Measurements from ENCODE around the gene MMP10. TPM values are rescaled to one million over a fixed set of nuclear protein-coding genes. Genes with fewer than 3 reads are reported as not detected.

The MMP10 gene
- total and polyA plus RNA-seq, 2 of the 8 experiments (the other 6 are each of a cell fraction or from before 2014, with no cell fraction given), result 0.03 to 0.17 TPM

- no peaks in the 10 kb centered on the region for H3K9me3 ChIP-seq (ENCODE audit: insufficient read depth in 2 of 2, low read depth in 1 of 2, low read length in 1 of 2)
- peak overlapping the region; percentile 50 to 58; a peak in 2 of 4 replicates for H3K4me2 ChIP-seq (ENCODE audit: insufficient read depth in 1 of 2, low read depth in 2 of 2, low read length in 2 of 2)
- H2BK5ac ChIP-seq (ENCODE audit: low read depth, low read length), result no peak overlapping the region; the same call in 1 of the 2 replicates
- H3K79me1 ChIP-seq (ENCODE audit: low read depth, low read length), result no peaks in the 10 kb centered on the region
- no peak overlapping the region for H3K27ac ChIP-seq (ENCODE audit: low read depth, low read length)
- no peak overlapping the region for H4K5ac ChIP-seq (ENCODE audit: insufficient read length, low read depth, low read length)
- peak overlapping the region in 2 of 4 experiments; percentile 10 to 38; a peak in 2 of 8 replicates for H3K4me3 ChIP-seq (ENCODE audit: extremely low read depth in 1 of 4, insufficient read depth in 2 of 4, low read depth in 3 of 4, low read length in 4 of 4)
- no peak overlapping the region for H3K9ac ChIP-seq (replicated peaks in 1 of 4; ENCODE audit: extremely low read depth in 1 of 4, low read depth in 3 of 4, low read length in 3 of 4)
- DNase-seq (ENCODE audit: low read depth in 1 of 2, low spot score in 2 of 2) (peak; percentile 70 to 79), FAIRE-seq (peak; percentile 58)
- H3K14ac ChIP-seq (ENCODE audit: insufficient read length), result no peak overlapping the region
- peak overlapping the region; percentile 22 for H4K91ac ChIP-seq (replicated peaks; ENCODE audit: insufficient read length, low read length)
- peak overlapping the region; percentile 41; the same call in 1 of the 2 replicates for H2BK12ac ChIP-seq (ENCODE audit: low read depth, low read length)
- H3K79me2 ChIP-seq (ENCODE audit: control insufficient read depth in 1 of 2, insufficient read depth in 2 of 2, low read length in 2 of 2), result no peaks in the 10 kb centered on the region
- 28% methylated on average over 19 of the region's 19 CpGs; no CpG with 5 or more reads in 1 of the 2 experiments for WGBS, 2 experiments (ENCODE audit: extremely low coverage in 1 of 2, insufficient coverage in 1 of 2, insufficient read length in 1 of 2, insufficient replicate concordance in 2 of 2, low coverage in 1 of 2, low lambda C conversion rate in 2 of 2, missing lambda C conversion rate in 1 of 2)
- H3K23me2 ChIP-seq (ENCODE audit: low read depth, low read length), result peaks cover 2% of the 10 kb centered on the region; the same call in 1 of the 2 replicates
- no peaks in the 10 kb centered on the region for H4K20me1 ChIP-seq (replicated peaks in 1 of 2; ENCODE audit: control insufficient read depth in 1 of 2, insufficient read depth in 2 of 2, low read length in 2 of 2)
- no peaks in the 10 kb centered on the region for H3K27me3 ChIP-seq (replicated peaks in 1 of 4; ENCODE audit: control insufficient read depth in 3 of 4, extremely low read depth in 1 of 4, insufficient read depth in 3 of 4, low read length in 3 of 4)
- H2BK15ac ChIP-seq (ENCODE audit: low read length), result 0 out of 2 replicates have a peak overlapping the region, but pooled peaks have one; percentile 41
- H4K8ac ChIP-seq (ENCODE audit: extremely low read depth, insufficient read depth, low read length), result peak overlapping the region; percentile 93; the same call in 1 of the 2 replicates
- no peak overlapping the region for H3K23ac ChIP-seq (ENCODE audit: insufficient read length)
- ChIA-PET POLR2A (ENCODE audit: partially characterized antibody) (interaction anchor here (0.6 kb wide), 1 partner anchor 236 kb away, joined by 3 read pairs; no protein-coding TSS in a partner anchor), CTCF (ENCODE audit: partially characterized antibody) (interaction anchor here (0.7 to 2.5 kb wide), 23 partner anchors 10 to 300 kb away, joined by 3 to 12 read pairs (median 6); partner anchors contain the start of gene MMP1)
- peak overlapping the region; percentile 99 for H2AFZ ChIP-seq (ENCODE audit: low read length)
- H3K36me3 ChIP-seq (ENCODE audit: control insufficient read depth in 2 of 4, insufficient read depth in 4 of 4, low read length in 3 of 4), result no peaks in the 10 kb centered on the region
- peak overlapping the region; percentile 55; the same call in 1 of the 2 replicates for H3K18ac ChIP-seq (ENCODE audit: extremely low read depth, low read length)
- H3K4me1 ChIP-seq (replicated peaks in 1 of 4; ENCODE audit: control insufficient read depth in 3 of 4, insufficient read depth in 4 of 4, low read length in 3 of 4), result no peaks in the 10 kb centered on the region
- H3K4ac ChIP-seq (replicated peaks; ENCODE audit: insufficient read length, low read depth, low read length), result no peak overlapping the region
- no peak overlapping the region for H3K56ac ChIP-seq (replicated peaks; ENCODE audit: insufficient read length, low read depth, low read length)
- no peak overlapping the region for H2BK20ac ChIP-seq (ENCODE audit: low read length)
- H2BK120ac ChIP-seq (replicated peaks; ENCODE audit: low read depth, low read length), result no peak overlapping the region
- no peak overlapping the region for H2AK5ac ChIP-seq (ENCODE audit: low read depth, low read length)
- peak; percentile 45; the same call in 1 of the 2 replicates for TF ChIP-seq JUND (IDR thresholded peaks at IDR 0.05; ENCODE audit: low read length)
- peak; percentile 69 to 74 for TF ChIP-seq RAD21 (IDR thresholded peaks at IDR 0.05 in 1 of 2, conservative IDR thresholded peaks at IDR 0.05 in 1 of 2; ENCODE audit: low read depth in 2 of 2, low read length in 2 of 2)
- peak; percentile 28 for TF ChIP-seq KDM4A (IDR thresholded peaks at IDR 0.05; ENCODE audit: low read depth, low read length, severe bottlenecking)
- TF ChIP-seq CTCF (IDR thresholded peaks at IDR 0.05; ENCODE audit: control extremely low read depth in 1 of 3, insufficient read depth in 1 of 3, low read depth in 1 of 3, low read length in 3 of 3), result peak; percentile 70 to 91 (median 72)
- 0 out of 2 replicates have a peak, but pooled peaks have one; percentile 2 for TF ChIP-seq NRF1 (IDR thresholded peaks at IDR 0.05; ENCODE audit: low read depth, low read length)
- TF ChIP-seq HDAC6 (IDR thresholded peaks at IDR 0.05; ENCODE audit: low read depth, low read length), result no peak
- TF ChIP-seq CREB1 (IDR thresholded peaks at IDR 0.05), result peak; percentile 48; the same call in 1 of the 2 replicates
- no peak for TF ChIP-seq KDM5A (IDR thresholded peaks at IDR 0.05; ENCODE audit: low read length)
- peak; percentile 57; the same call in 1 of the 2 replicates for TF ChIP-seq YY1 (IDR thresholded peaks at IDR 0.05; ENCODE audit: low read depth, low read length)
- 0 out of 2 replicates have a peak, but pooled peaks have one; percentile 27 for TF ChIP-seq TAF1 (IDR thresholded peaks at IDR 0.05; ENCODE audit: low read depth, low read length)
These were observed 27.5 kb upstream of the MMP10 start for GRCh38 chr11:102807921-102808320.
